B cell (primary cell): ENCODE results near the gene NUBPL.

ENCODE experiments used
- CTCF ChIP-seq: fragments of 200-600 bp; IDR thresholded peaks from one replicate; pipeline ENCODE4 v1.8.0; 2022; ENCODE audit warnings: antibody characterized with exemption, mild to moderate bottlenecking
- EZH2 ChIP-seq: IDR thresholded peaks from 2 replicates; pipeline ENCODE4 v1.6.1; 2012; ENCODE audit warnings: borderline replicate concordance, low read depth, mild to moderate bottlenecking, moderate library complexity, low read length; ENCODE audit not compliant: insufficient read depth, poor library complexity, severe bottlenecking

- TF ChIP-seq EZH2 = no peak
- no peak for TF ChIP-seq CTCF
These were observed 185.1 kb downstream of the NUBPL start for GRCh38 chr14:31746326-31746725.
